GM20000 (cell line): ENCODE data around the gene PPP2R5A.

ENCODE experiments used
- DNase-seq: peaks from one replicate; pipeline ENCODE4 v3.0.0; 2012; ENCODE audit warnings: low spot score
- TF ChIP-seq, protein P1 (sequence below): IDR thresholded peaks from 2 replicates; pipeline ENCODE4 v1.5.1; 2012; ENCODE audit warnings: mild to moderate bottlenecking, control low read depth; ENCODE audit errors: extremely low read depth, missing control alignments

The PPP2R5A gene

DNA sequence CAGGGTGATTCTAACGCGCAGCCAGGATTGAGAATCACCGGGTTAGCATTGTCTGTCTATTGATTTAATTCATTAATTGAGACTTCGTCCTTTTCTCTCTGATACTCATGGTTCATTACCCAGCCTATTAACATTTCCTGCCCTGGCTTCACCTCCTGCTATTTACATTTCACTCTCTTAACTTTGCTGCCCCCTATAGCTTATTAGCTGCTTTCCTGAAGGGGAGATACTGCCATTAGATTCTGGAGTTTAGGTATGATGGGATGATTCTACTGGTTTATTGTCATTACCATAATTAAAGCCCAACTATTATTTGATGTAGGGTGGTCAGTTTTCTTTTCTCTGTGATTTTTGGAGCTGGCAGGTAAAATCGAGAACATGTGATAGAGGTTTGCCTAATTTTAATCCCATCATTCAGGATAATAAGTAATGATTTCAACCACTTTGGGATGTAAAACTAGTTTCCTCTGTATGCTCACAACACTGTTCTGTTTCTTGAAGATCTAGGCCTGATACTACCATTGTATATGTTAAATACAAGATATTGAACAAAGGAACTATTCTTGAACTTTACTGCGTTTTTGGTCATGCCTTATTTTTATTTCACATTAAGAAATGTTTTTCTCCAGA lies 6.4 kb downstream of the PPP2R5A start:
- peak; percentile 64 for DNase-seq

DNA sequence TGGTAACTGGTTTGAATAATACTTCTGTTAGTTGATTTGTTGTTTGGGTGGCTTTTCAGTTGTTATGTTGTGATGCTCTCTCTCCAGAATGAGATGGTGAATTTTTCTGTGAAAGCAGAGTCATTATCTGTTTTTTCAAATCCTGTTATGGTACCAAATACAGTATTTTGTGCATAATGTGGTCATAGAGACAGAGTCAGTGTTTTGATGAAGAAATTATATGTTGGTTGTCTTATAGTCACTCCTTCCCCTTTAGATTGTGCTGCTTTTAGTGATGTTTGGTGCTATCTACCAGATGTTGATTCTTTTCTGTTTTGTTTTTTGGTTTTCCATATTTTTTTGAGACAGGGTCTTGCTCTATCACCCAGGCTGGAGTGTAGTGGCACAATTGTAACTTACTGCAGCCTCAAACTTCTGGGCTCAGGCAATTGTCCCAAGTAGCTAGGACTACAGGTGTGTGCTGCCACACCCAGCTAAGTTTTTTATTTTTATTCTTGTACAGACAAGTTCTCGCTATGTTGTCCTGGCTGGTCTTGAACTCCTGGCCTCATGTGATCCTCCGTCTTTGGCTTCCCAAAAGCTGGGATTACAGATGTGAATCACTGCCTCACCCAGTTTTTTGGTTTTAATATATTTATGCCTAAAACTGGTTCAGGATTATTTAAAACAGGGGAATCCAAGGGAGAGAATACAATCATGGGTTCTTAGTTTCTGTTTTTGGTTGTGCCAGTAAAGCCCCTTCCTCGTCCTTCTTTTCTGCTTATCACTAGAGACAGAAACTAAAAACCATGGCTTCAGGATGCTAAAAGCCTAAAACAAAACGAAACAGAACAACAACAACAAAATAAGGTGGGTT lies 7.3 kb downstream of the PPP2R5A start:
- no peak for DNase-seq
- TF ChIP-seq, protein P1, sequence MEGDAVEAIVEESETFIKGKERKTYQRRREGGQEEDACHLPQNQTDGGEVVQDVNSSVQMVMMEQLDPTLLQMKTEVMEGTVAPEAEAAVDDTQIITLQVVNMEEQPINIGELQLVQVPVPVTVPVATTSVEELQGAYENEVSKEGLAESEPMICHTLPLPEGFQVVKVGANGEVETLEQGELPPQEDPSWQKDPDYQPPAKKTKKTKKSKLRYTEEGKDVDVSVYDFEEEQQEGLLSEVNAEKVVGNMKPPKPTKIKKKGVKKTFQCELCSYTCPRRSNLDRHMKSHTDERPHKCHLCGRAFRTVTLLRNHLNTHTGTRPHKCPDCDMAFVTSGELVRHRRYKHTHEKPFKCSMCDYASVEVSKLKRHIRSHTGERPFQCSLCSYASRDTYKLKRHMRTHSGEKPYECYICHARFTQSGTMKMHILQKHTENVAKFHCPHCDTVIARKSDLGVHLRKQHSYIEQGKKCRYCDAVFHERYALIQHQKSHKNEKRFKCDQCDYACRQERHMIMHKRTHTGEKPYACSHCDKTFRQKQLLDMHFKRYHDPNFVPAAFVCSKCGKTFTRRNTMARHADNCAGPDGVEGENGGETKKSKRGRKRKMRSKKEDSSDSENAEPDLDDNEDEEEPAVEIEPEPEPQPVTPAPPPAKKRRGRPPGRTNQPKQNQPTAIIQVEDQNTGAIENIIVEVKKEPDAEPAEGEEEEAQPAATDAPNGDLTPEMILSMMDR: no peak

More for the DNA sequence above, 6.4 kb downstream of the PPP2R5A start:
- TF ChIP-seq, protein P1: peak; percentile 61

DNA sequence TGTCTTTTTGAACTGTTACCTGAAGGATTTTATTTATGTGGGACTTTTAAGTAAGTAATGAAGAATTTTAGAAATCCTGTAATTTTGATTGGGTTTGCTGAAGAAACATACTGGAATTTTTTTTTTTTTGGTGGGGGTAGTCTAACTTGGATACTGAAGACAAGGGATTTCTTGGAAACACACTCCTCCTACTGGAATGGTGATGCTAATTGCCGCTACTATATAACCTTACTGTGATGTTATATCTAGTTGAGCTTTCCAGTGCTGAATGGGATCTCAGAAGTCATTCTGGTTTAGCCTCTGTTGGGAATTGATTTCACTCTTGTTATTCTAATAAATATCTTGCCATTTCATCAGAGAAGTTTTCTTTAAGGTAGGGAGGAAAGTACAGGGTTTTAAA lies 8.4 kb downstream of the PPP2R5A start:
- no peak for DNase-seq
- TF ChIP-seq, protein P1: no peak

DNA sequence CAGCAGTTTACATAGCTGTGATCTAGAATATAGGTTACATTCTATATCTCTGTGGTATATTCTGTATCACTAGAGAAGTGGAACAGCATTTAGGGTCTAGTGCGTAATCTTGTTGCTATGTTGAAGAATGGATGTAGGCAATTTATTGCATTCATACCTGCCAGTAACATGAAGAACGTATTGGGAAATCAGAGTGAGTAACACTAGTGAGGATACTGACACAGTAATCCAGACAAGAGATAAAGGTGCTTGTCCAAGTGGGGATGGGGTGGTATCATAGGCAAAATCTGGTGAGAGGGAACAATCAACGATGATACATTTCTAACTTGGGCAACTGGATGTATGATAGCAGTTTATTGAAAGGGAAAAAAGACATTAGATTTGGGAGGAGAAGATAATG lies 9.8 kb downstream of the PPP2R5A start:
- TF ChIP-seq, protein P1: no peak
- DNase-seq: no peak

DNA sequence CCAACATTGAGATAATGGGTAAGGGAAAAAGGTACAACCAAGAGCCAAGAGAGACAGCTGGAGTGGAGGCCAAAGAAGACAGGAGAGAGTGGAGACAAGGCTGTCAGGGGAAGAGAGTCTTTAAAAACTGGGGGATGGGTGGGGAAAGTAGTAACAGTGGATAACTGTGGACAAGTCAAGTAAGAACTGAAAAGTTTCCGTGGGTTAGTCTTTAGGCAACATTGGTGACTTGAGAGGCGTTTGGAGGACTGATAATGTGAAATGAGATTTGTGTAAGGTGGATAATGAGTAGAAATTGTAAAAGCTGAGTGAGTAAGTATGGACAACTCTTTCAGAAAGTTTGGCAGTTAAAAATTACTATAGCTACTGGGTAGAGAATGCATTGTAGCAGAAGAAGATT lies 10.4 kb downstream of the PPP2R5A start:
- TF ChIP-seq, protein P1: no peak
- no peak for DNase-seq

DNA sequence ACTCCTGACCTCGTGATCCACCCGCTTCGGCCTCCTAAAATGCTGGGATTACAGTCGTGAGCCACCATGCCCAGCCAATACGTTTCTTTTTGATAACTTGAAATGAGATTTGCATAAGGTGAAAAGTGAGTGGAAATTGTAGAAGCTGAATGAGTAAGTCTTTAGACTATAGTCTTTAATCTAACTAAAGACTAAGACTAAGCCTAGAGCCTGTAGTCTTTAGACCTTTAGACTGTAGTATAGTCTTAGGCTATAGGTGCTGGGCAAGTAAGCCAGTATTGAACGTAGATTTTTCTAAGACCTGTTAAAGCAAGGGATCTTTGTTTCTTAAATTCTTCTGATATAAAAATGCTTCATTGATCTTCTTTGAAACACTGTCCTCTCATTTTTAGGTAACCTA lies 12.1 kb downstream of the PPP2R5A start:
- TF ChIP-seq, protein P1: no peak
- no peak for DNase-seq

DNA sequence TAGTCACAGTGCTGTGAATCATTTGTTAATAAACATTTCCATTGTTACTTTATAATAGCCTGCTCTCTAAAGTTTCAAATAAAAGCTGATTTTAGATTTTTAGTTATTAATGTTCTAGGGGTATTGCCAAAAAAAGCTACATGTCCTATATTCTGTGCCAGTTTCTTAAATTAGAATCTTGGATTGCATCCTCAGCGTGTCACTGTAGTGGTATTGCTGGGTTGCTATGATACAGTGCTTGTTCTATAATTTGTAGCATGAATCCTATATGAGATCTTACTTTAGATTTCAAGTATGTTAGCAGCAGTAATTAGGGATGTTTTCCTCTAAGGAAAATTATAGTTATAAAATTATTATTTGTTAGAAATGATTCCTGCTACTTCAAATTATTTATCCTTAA lies 16.4 kb downstream of the PPP2R5A start:
- DNase-seq: no peak
- TF ChIP-seq, protein P1: no peak
